HG03575 (cell line): ENCODE data around the gene VSTM5.
"Not testable (repeated sequence)": the region's sequence is repeated elsewhere in the genome, so short reads cannot be mapped to it uniquely, and the experiment has no call there.

Experiments
- ATAC-seq: cut with Tn5 transposase; IDR thresholded peaks from one replicate; pipeline ENCODE4 v1.9.1; 2021; ENCODE audit not compliant: unreplicated experiment, insufficient number of reproducible peaks, low FRiP score; ENCODE audit errors: extremely low read depth

The VSTM5 gene

DNA sequence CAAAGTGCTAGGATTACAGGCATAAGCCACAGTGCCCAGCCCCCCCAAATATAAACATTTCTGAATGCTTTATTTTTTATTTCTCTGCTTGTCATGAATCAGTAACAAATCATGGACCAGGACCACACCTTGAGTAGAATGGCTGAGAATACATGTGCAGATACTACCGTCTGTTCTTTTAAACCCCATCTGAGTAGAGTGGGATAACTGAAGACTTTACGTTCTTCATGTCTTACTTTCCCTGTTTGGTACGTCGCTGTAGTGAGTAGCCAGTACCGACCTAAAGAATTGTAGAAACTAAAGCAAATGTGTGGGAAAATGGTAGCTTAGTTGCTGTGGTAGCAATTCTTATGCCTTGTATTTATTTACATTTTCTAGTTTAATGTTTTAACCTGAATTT, 36.4 kb downstream of the VSTM5 start:
- ATAC-seq, result no peak

DNA sequence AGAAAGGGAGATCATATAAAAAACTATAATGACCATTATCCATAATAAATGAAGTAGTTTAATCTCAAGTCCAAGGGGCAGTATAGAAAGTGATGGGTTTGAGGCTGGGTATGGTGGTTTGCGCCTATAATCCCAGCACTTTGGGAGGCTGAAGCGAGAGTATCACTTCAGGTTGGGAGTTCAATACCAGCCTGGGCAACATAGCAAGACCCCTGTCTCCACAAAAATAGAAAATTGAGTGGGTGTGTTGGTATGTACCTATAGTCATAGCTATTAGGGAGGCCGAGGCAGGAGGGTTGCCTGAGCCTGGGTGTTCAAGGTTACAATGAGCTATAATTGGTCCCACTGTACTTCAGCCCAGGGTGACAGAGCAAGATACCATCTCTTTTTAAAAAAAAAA, 42.4 kb downstream of the VSTM5 start:
- ATAC-seq, result no peak

DNA sequence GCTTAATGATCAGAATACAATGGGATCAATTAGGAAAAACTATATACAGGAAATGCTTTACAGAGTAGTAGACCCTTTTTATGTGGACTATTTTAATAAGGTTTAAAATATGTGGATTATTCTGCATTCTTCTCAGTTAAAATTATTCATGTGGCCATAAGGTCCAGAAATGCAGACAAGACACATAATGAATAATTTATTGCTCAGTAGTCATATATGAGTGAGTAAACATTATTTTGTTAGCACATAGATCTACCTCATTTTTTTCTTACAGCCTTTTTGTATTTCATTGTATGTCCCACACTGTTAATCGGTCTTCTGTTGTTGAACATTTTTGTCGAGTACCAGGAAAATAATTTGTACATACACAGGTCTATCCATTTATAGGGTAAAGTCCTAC, 45.5 kb downstream of the VSTM5 start:
- ATAC-seq, result no peak

GRCh38 chr11:93801366-93801765, 49.1 kb downstream of the VSTM5 start:
- ATAC-seq, result no peak

DNA sequence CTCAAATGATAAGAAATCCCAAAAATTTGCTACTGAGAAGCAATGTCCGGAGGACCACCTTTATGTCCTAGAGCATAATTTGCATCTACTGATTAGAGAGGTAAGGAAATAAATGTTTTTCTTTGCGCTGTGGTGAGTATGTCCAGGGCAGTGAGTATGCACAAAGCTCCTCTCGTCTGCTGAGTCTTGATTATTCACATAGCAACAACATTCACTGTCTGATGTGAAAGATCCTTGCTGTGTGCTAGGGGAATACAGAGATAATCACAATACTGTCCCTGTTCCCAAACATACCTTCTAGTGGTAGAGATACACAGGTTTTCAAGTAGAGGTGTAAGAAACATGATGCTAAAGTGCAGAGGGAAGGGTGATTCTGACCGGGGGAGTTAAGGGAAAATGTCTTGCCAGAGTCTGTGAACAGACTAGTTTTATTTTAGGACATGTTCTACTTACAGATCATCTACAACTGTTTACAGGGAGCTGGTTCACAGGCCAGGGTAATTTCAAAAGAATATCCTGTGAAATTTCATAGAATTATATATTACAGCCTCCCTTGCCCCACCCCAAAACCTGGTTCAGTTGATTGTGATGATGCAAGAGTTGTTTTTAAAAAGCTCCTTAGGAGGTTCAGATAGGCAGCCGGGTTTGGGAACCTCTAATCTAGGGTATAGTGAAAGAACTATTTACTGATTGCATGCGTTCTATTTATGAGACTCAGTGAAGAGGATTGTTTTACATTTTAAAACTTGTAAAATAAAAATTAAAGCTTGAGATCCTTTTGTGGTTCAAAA, 53.8 kb downstream of the VSTM5 start:
- ATAC-seq, result no peak

GRCh38 chr11:93791493-93791892, 58.9 kb downstream of the VSTM5 start:
- ATAC-seq, result no peak

GRCh38 chr11:93784935-93785360, 65.5 kb downstream of the VSTM5 start:
- peak; percentile 22 for ATAC-seq

- peak; percentile 91 for ATAC-seq
These were observed 66.1 kb downstream of the VSTM5 start, which contains the start of gene MED17 for GRCh38 chr11:93784145-93784934. MED17 (plus strand) TSS chr11:93784282; CDS start chr11:93784514, 232 bp downstream.

GRCh38 chr11:93783765-93784144, 66.7 kb downstream of the VSTM5 start:
- peak; percentile 11 for ATAC-seq

GRCh38 chr11:93783362-93783761, 67.1 kb downstream of the VSTM5 start:
- no peak for ATAC-seq

DNA sequence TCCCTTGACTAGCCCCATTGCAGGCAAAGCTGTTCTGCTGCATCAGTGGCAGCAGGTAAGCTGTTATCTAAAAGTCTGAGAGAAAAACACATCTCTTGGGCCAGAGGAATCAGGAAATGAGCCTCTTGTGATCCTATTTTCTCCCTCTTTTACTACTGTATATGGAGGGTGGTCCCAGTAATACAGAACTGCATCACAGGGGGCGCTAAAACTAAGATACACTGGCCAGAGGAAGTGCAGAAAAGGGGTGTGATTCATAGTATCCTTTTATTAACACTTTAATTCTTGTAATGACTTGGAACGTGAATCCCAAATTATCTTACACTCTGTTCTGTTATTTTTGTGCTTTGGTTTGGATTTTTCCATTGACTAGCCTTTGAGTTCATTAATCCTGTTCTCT, 75.1 kb downstream of the VSTM5 start:
- no peak for ATAC-seq

DNA sequence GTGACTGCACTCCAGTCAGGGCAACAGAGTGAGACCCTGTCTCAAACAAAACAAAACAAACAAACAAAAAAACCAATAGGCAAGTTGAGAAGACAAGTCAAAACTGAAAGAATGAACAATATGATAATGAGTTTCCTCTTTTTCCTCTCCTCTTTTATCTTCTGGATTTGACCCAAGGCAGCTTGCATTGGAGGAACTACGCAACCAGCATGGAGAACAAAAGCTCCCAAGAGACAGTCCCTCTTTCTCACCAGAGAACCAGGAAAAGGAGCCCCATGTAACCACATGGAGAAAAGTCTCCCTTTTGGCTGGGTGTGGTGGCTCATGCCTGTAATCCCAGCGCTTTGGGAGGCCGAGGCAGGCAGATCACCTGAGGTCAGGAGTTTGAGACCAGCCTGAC, 75.9 kb downstream of the VSTM5 start:
- not testable (repeated sequence) for ATAC-seq

- no peak for ATAC-seq
These were observed 76.7 kb downstream of the VSTM5 start for GRCh38 chr11:93773601-93774200.

GRCh38 chr11:93773045-93773477, 77.4 kb downstream of the VSTM5 start:
- no peak for ATAC-seq

DNA sequence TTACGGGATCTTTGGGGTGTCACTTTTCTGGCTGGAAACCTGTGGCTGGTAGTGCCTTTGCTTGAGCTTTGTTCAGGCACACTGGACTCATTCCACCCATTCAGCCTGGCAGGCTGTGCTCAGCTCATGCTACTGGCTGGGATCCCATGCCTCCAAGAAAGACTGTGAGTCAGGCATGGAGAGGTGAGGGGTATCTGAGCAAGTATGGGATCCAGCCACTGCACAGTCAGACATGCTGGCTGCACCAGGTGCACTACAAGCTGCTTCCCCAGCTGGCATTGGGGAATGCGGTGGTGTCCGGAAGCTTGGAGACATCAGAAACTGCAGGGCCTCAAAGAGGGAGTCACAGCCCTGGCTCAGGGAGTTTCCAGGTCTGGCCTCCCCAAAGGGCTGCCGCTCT, 78.3 kb downstream of the VSTM5 start:
- no peak for ATAC-seq

DNA sequence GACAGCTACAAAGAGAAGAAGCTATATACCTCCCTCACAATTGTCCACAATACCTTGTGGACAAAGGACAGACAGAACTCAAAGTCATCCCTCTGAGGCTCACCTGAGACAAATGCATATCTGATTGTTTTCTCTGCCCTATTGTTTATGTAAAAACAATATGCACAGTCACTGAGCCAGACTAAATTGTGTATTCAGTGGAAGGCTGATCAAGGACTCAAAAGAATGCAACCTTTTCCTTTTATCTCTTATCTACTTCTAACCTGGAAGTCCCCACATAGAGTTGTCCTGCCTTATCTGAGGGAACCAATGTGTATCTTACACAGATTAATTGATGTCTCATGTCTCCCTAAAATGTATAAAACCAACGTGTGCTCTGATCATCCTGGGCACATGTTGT, 80.3 kb downstream of the VSTM5 start:
- no peak for ATAC-seq
